Dermis microvascular lymphatic vessel endothelial cell (primary cell): ENCODE measurements around the gene DNAJA2. TPM values are rescaled to one million over a fixed set of nuclear protein-coding genes. Genes with fewer than 3 reads are reported as not detected.

Experiments
- total RNA-seq: library from RNA; depleted of rRNA; stranded (reverse); fragments of >200 nt; gene quantifications from 2 replicates; pipeline ENCODE4 v1.2.1, GENCODE V29; 2014

DNAJA2 gene
- total RNA-seq, 1 donor from 2014 or later: 62.6 TPM

Other genes with a start within 250 kb of the DNAJA2 start
- gene MYLK3, start 225.3 kb downstream of the DNAJA2 start, total RNA-seq: under 0.01 and 0.13 TPM in 2 replicates
- gene C16orf87, start 142.5 kb downstream of the DNAJA2 start, total RNA-seq: 5.8 and 6.6 TPM in 2 replicates
- gene GPT2, start 89.3 kb downstream of the DNAJA2 start, total RNA-seq: 5.1 and 5.3 TPM in 2 replicates
- 17.2 and 19.7 TPM in 2 replicates for gene NETO2, start 170.3 kb upstream of the DNAJA2 start, total RNA-seq